Activated T-helper 1 cell treated with anti-CD3 and anti-CD28 coated beads, Interleukin-12 subunit alpha, Interleukin-12 subunit beta, Interleukin-2, Interleukin-4 antibody, amounts not matched to agents 30 ng/mL and 10 ng/mL and 1 ng/mL, durations not matched to agents 14 hours and 24 hours and 36 hours (primary cell): Measurements from ENCODE around the gene AQP1. TPM values are rescaled to one million over a fixed set of nuclear protein-coding genes. Genes with fewer than 3 reads are reported as not detected.

Experiments
- DNase-seq: peaks from one replicate; pipeline ENCODE4 v3.0.0; 2021; ENCODE audit warnings: low spot score
- H3K27ac Mint-ChIP-seq: one replicate; pipeline ENCODE4 v1.8.0; 2021; ENCODE audit warnings: mild to moderate bottlenecking, mixed read lengths
- H3K27me3 Mint-ChIP-seq: one replicate; pipeline ENCODE4 v1.8.0; 2022; ENCODE audit warnings: mild to moderate bottlenecking, moderate library complexity, mixed read lengths; ENCODE audit not compliant: insufficient read depth
- H3K36me3 Mint-ChIP-seq: one replicate; pipeline ENCODE4 v1.8.0; 2021; ENCODE audit warnings: low read depth, mixed read lengths
- H3K4me1 Mint-ChIP-seq: one replicate; pipeline ENCODE4 v1.8.0; 2021; ENCODE audit warnings: low read depth, mixed read lengths
- H3K4me3 Mint-ChIP-seq: one replicate; pipeline ENCODE4 v1.8.0; 2021; ENCODE audit warnings: mild to moderate bottlenecking, moderate library complexity, mixed read lengths
- H3K9me3 Mint-ChIP-seq: one replicate; pipeline ENCODE4 v1.8.0; 2021; ENCODE audit warnings: mixed read lengths
- intact Hi-C: fragments of 100-400 bp; cut with micrococcal nuclease; formaldehyde crosslinking; loops from one replicate; pipeline ENCODE4 v1.15.1; 2024
- total RNA-seq: library from RNA; stranded (reverse); gene quantifications from 2 replicates; pipeline ENCODE4 v1.2.3, GENCODE V29; 2022

AQP1 gene
- total RNA-seq, 1 donor from 2014 or later, result 0.13 TPM

DNA sequence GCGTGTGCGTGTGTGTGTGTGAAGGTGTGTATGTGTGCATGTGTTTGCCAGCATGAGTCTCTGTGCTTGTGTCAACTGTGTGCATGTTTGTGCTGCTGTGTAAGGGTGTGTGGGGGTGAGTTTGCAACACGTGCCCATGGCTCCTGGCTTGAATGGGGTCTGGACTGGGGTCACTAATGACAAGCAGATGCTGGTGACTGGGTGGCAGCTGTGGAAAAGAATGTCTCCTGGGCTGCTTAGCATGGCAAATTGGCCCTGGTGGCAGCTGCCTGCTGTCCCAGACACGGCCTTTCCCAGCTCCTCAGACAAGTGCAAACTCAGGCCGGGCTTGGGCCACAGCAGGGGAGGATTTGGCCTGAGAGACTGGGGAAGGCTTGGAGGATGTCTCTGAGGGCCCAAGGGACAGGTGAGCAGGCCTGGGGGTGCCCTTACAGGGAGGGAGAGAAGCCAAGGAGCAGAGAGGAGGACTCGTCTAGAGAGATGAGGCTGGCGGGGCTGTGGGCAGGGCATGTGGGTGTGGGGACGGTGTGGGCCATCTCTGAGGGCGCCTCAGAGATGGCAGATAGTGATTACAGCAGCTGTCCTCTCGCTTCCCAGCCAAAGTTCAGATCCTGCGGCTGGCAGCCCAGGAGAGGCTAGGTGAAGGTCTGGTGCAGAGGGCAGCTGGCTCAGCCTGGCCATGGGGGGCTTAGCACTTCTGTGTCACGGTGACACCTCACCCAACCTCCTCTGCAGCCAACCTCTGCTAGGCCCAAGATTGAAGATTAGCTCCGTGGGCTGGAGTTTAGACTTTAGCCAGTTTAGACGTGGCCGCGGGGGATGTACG, 1.5 kb downstream of the AQP1 start:
- intact Hi-C loops, result loop anchor here (10.0 kb wide), 1 partner anchor 108 kb away; no protein-coding TSS in a partner anchor
- H3K4me3 Mint-ChIP-seq, result no peak overlapping the region
- DNase-seq, result no peak
- no peaks in the 10 kb centered on the region for H3K4me1 Mint-ChIP-seq
- no peak overlapping the region for H3K27ac Mint-ChIP-seq
- no peaks in the 10 kb centered on the region for H3K9me3 Mint-ChIP-seq
- peaks cover 1% of the 10 kb centered on the region for H3K27me3 Mint-ChIP-seq
- no peaks in the 10 kb centered on the region for H3K36me3 Mint-ChIP-seq

DNA sequence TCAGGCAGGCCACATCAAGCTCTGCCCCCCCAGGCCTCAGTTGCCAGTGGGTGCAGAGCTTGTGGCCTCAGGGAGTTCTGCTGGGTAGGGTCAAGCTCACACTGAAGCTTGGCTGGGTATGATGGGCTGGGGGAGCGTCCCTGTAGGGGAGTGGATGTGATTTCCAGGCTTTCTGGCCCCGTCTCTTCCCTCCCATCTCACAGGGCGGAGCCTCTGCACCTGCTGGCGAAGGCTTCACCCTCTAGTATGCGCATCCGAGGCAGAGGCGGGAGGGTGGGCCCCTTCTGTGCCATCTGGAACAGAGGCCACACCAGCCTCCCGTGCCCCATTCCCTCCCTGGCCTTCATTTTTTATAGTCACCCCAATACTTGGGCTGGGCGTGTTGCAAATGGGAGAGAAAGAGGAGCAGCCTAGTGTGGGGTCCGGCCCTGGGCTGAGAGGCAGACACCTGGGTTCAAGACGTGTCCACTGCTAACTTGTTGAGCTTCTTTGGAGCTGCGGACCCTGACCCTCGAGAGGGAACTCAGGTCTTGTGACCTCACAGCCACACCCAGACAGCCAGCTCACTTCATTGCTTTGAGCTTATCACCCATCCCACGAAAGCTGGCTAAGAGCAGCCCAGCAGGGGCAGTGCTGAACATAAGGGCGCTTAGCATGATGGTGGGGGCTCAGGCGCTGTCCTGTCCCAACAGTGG, 2.3 kb downstream of the AQP1 start:
- Mint-ChIP-seq H3K27ac (no peak overlapping the region), H3K4me3 (no peak overlapping the region)

DNA sequence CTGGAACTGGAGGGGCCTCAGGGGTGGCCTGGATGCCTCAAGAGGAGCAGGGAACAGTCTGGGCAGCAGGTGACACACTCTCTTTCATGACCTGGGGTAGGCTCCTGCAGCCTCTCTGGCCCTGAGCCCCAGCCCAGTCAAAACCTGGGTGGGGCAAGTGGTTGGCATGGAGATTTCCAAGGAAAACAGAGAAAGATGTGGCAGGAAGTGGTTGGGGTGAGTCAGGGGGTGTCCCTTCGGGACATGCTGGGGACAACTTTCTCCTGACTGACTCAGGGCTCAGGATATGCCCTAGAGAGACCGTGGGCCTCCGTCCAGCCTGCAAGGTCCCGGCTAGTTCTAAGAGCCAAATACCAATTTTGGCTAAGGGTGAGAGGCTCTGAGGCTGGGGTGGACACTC, 2.9 kb downstream of the AQP1 start:
- H3K4me3 Mint-ChIP-seq, result no peak overlapping the region
- no peak for DNase-seq
- no peak overlapping the region for H3K27ac Mint-ChIP-seq
- no peaks in the 10 kb centered on the region for H3K9me3 Mint-ChIP-seq
- H3K36me3 Mint-ChIP-seq, result no peaks in the 10 kb centered on the region
- intact Hi-C loops, result loop anchor here (10.0 kb wide), 1 partner anchor 110 kb away; no protein-coding TSS in a partner anchor
- H3K27me3 Mint-ChIP-seq, result peaks cover 1% of the 10 kb centered on the region
- H3K4me1 Mint-ChIP-seq, result no peaks in the 10 kb centered on the region

More for the DNA sequence above, 2.3 kb downstream of the AQP1 start:
- Mint-ChIP-seq H3K36me3 (no peaks in the 10 kb centered on the region), H3K27me3 (peaks cover 1% of the 10 kb centered on the region), H3K9me3 (no peaks in the 10 kb centered on the region), H3K4me1 (no peaks in the 10 kb centered on the region)
- DNase-seq, result no peak
- intact Hi-C loops, result loop anchor here (10.0 kb wide), 1 partner anchor 109 kb away; no protein-coding TSS in a partner anchor

DNA sequence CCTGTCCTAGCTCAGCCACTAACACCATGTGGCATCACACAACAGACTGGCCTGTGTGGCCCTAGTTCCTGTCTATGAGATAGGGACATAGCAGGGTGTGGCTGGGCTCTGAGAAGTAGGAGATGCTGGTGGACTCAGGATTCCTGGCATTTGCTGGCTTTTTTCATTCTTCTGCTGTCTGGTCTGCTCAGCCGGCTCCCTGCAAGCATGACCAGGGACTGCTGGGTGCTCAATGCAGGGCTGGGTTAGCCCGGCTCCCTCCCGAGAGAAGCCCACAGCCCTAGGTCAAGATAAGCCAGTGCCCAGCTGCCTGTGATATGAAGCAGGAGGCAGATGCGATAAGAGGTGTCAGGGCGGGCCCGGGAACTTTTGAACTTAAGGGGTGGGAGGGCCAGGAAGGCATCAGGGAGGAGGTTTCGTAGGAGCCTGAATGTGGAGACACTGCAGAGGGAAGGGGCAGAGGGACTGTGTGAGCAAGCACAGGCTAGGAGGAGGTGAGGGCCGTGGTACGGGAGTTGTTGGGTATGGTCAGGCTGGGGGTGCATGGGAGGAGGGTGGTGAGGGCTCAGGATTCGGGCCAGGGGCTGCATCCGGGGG, 3.5 kb downstream of the AQP1 start:
- intact Hi-C loops, result loop anchor here (10.0 kb wide), 1 partner anchor 110 kb away; no protein-coding TSS in a partner anchor
- H3K36me3 Mint-ChIP-seq, result no peaks in the 10 kb centered on the region
- H3K27me3 Mint-ChIP-seq, result peaks cover 1% of the 10 kb centered on the region
- DNase-seq, result no peak
- no peak overlapping the region for H3K4me3 Mint-ChIP-seq
- H3K27ac Mint-ChIP-seq, result no peak overlapping the region
- no peaks in the 10 kb centered on the region for H3K4me1 Mint-ChIP-seq
- no peaks in the 10 kb centered on the region for H3K9me3 Mint-ChIP-seq

DNA sequence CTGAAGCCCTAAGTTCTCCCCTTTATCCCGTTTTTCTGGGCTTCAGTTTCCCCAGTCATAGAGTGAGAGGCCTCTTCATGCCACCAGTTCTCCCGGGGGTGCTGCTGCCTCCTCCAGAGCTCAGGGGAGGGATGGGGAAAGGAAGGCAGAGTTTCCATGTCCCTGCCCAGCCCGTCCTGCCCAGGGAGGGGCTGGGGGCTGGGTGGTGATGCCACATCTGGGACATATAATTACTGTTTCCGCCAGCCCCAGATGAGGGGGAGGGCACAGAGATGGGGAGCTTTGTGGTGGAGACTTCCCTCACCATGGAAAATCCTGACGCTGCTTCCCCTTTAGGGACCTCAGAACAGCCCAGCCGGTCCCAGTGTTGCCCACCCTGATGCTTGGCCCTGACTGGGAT, 4.1 kb downstream of the AQP1 start:
- DNase-seq, result no peak
- H3K4me1 Mint-ChIP-seq, result no peaks in the 10 kb centered on the region
- no peak overlapping the region for H3K27ac Mint-ChIP-seq
- no peaks in the 10 kb centered on the region for H3K36me3 Mint-ChIP-seq
- H3K27me3 Mint-ChIP-seq, result peaks cover 1% of the 10 kb centered on the region
- intact Hi-C loops, result loop anchor here (10.0 kb wide), 1 partner anchor 111 kb away; no protein-coding TSS in a partner anchor
- H3K4me3 Mint-ChIP-seq, result no peak overlapping the region
- no peaks in the 10 kb centered on the region for H3K9me3 Mint-ChIP-seq

DNA sequence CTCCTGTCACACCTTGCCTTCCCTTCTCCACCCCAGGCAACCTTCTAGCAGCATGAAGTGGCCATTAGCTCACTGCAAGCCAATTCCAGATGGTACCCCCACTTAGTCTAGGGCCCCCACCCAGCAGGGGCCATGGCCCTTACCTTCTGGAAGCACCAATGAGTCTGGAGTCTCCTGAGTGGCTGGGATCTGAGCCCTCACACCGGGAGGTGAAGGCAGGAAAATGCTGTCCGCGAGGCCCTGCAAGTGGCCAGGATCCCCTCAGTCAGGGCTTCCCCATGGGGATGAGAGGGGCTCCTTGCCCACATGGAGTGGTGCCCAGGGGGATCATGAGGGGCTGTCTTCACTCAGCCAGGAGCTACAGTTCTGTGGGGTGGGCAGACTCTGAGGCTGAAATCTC, 4.6 kb downstream of the AQP1 start:
- peaks cover 1% of the 10 kb centered on the region for H3K27me3 Mint-ChIP-seq
- no peak overlapping the region for H3K4me3 Mint-ChIP-seq
- intact Hi-C loops, result loop anchor here (10.0 kb wide), 1 partner anchor 111 kb away; no protein-coding TSS in a partner anchor
- H3K27ac Mint-ChIP-seq, result no peak overlapping the region
- H3K36me3 Mint-ChIP-seq, result no peaks in the 10 kb centered on the region
- no peaks in the 10 kb centered on the region for H3K4me1 Mint-ChIP-seq
- no peak for DNase-seq
- no peaks in the 10 kb centered on the region for H3K9me3 Mint-ChIP-seq

DNA sequence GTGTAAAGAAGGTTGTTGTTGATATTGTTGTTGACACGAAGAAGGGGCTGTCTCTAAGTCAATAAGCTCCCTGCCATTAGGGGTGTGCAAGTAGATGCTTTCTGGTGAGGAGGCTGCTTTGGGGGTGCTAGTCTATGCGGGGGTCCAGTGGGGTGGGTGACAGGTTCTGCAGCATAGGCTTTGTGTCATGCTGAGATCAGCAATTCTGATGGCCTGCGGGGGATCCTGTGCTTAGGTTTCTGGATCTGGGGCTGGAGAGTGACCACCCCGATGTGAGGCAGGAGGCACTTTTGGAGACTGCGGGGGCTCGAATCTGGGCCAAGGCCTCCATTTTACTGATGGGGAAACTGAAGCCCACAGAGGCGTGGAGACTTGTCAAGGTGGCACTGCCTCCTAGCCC, 5.1 kb downstream of the AQP1 start:
- H3K9me3 Mint-ChIP-seq, result no peaks in the 10 kb centered on the region
- H3K36me3 Mint-ChIP-seq, result no peaks in the 10 kb centered on the region
- intact Hi-C loops, result loop anchor here (10.0 kb wide), 1 partner anchor 112 kb away; no protein-coding TSS in a partner anchor
- no peak overlapping the region for H3K27ac Mint-ChIP-seq
- no peak for DNase-seq
- peaks cover 1% of the 10 kb centered on the region for H3K27me3 Mint-ChIP-seq
- H3K4me3 Mint-ChIP-seq, result no peak overlapping the region
- no peaks in the 10 kb centered on the region for H3K4me1 Mint-ChIP-seq

DNA sequence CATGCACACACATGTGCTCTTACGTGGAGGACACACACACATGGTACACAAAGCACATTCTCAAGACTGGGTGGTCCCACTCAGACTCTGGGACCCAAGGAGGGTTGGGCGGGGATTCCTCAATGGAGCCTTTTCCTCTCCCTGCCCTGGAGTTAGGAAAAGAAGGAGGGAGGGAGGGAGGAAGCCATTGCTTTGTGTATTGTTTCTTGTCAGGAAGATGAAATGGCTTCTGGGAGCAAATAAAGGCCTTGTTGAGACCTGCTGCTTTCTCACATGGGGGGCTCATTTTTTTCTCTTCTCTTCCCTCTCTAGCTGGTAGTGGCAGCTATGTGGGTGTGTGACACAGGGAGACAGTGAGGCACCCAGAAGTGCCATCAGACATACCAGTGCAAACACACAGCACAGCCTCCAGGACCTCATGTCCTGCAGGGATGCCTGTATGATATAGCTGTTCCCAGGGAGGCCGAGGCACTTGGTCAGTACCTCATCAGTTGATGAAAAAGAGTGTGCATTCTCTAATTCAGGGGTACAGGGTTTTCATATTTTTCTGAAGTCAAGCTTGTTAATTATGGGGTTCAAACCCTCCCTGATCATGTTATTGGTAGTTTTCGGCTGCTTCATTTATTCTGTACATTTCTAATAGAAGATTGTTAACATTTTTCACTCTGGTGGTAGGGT, 5.7 kb downstream of the AQP1 start:
- H3K4me1 Mint-ChIP-seq, result no peaks in the 10 kb centered on the region
- no peak for DNase-seq
- no peaks in the 10 kb centered on the region for H3K9me3 Mint-ChIP-seq
- H3K4me3 Mint-ChIP-seq, result no peak overlapping the region
- H3K27ac Mint-ChIP-seq, result no peak overlapping the region
- intact Hi-C loops, result loop anchor here (10.0 kb wide), 1 partner anchor 113 kb away; no protein-coding TSS in a partner anchor
- H3K36me3 Mint-ChIP-seq, result no peaks in the 10 kb centered on the region
- H3K27me3 Mint-ChIP-seq, result peaks cover 1% of the 10 kb centered on the region

DNA sequence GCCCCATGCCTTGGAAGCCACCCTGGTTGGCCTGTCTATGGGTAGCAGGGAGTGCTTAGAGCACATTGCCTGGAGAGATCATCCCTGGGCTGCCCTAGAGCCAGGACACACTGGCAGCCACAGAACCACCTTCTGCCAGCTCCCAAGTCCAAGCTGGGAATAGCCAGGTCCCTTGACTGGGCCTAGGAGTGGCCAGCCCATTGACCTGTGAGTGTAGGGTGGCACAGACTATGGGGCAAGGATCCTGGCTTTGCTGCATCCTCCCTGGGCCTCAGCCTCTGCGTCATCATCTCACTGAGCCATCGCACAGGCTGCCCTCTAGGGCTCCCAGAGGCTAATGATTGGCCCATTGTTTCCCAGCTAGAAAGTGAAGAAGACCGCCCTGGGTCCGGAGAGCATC, 7.0 kb downstream of the AQP1 start:
- no peak for DNase-seq
- Mint-ChIP-seq H3K4me3 (no peak overlapping the region), H3K36me3 (no peaks in the 10 kb centered on the region), H3K27me3 (peaks cover 1% of the 10 kb centered on the region), H3K9me3 (no peaks in the 10 kb centered on the region), H3K27ac (no peak overlapping the region), H3K4me1 (no peaks in the 10 kb centered on the region)
- intact Hi-C loops, result loop anchor here (10.0 kb wide), 1 partner anchor 114 kb away; no protein-coding TSS in a partner anchor

DNA sequence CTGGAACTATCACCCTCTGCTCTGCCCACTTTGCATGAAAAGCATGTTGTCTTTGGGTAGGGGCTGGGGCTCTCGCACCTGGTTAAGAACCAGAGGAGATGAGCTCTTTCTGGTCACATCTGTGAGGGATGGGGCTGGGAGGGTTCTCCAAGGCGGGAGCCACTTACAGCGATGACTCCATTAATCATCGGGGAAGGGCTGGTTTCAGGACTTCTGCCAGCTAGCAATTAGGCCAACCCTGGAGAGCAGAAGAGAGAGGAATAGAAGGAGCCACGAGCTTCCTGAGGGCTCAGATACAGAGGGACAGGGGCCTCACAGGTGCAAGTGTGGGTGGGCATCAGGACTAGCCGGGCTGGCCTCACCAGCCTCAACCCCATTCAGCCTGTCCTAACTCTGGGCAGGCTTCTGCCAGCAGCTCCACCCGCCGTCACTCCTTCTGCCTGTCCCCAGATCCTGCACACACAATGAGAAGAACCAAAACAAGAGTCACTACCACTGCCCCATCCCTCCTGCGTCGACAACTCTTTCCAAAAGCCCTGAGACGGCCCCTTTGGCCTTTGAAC, 8.4 kb downstream of the AQP1 start:
- Mint-ChIP-seq H3K4me3 (no peak overlapping the region), H3K27me3 (peaks cover 1% of the 10 kb centered on the region), H3K9me3 (no peaks in the 10 kb centered on the region), H3K36me3 (no peaks in the 10 kb centered on the region), H3K27ac (no peak overlapping the region), H3K4me1 (no peaks in the 10 kb centered on the region)
- intact Hi-C loops, result no loop called here
- no peak for DNase-seq

DNA sequence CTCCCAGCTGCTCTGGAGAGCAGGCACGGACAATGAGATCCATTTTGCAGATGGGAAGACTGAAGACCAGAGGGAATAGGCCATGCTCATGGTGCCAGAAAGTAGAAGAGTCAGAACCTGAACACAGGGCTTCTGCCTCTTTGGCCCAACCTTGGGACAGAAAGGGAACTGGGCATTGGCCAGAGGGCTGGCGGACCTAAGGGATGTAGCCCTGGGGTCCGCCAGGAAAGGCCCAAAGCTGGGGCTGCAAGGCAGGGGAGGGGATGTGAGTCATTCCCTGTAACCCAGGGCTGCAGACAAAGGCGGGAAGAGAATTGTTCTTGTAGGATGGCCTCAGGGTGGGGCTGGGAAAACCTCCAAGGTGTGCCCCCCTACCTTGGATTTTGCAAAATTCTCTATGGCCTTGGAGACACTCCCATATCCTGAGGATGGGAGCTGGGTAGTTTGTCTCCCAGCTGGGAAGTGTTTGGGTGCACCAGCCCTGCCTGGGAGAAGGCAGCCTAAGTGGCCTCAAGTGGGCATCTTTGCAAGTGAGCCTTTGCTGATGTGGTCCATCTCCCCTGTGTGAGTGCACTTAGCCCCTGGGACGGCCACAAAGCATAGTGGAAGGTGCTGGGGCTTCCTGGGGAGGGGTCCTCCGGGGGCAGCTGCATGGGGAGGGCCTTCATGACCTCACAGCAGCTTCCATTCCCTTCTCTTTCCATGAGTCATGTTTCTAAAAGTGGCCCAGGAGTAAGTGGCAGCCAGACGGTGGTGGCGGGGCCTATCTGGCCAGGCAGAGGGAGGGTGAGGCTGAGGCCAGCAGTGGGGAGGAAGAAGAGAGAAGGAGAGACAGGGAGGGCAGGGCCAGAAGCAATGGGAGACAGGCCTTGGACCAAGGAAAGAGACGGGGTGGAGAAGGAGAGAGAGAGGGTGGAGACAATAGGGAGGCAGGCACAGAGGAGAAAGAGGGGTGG, 9.2 kb downstream of the AQP1 start:
- Mint-ChIP-seq H3K4me1 (no peaks in the 10 kb centered on the region), H3K4me3 (no peak overlapping the region), H3K27ac (no peak overlapping the region), H3K36me3 (no peaks in the 10 kb centered on the region), H3K9me3 (no peaks in the 10 kb centered on the region), H3K27me3 (peaks cover 1% of the 10 kb centered on the region)
- intact Hi-C loops, result no loop called here
- DNase-seq, result no peak
